ENCODE results near the gene RBPJL. TPM values are rescaled to one million over a fixed set of nuclear protein-coding genes. Genes with fewer than 3 reads are reported as not detected.
A peak's percentile ranks its signal among the peaks of the same experiment; 100 is the strongest.

Gene RBPJL
- total and polyA plus RNA-seq, 2 of the 13 experiments (the other 11 are each of a cell fraction or from before 2014, with no cell fraction given) = not detected

DNA sequence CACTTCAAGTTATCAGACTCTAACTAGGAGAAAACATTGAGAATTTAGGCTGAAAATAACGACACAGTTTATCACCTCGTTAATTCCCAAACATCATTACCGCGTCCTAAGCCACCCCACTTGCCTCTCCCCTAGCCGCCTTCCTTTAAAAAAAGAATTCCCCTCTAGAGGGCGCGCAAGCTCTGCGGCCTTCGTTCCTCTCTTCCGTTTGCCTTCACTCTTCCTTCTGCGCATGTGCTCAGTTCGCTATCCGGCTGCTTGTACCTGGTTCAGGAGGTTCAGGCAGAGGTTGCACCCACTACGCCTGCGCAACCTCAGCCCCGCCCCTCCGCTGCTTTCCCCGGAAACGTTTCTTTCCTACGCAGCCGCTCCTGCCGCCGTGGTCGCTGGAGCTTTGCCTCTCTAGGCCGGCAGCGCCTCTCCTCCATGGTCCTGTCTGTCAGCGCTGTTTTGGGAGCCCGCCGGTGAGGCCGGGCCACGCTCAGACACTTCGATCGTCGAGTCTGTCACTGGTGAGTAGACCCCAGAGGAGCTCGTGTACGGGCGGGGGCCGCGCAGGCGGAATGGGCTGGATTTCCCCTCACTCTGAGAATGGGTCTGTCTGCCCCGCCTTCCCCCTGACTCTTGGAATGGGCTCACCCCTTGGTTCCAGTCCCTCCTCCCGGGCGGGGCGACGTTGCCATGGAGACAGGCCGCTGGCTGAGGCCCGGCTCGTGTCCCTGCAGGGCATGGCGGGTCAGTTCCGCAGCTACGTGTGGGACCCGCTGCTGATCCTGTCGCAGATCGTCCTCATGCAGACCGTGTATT is 56.4 kb downstream of the RBPJL start, which contains the start of gene SYS1 (continued):
- TF ChIP-seq, protein P1, sequence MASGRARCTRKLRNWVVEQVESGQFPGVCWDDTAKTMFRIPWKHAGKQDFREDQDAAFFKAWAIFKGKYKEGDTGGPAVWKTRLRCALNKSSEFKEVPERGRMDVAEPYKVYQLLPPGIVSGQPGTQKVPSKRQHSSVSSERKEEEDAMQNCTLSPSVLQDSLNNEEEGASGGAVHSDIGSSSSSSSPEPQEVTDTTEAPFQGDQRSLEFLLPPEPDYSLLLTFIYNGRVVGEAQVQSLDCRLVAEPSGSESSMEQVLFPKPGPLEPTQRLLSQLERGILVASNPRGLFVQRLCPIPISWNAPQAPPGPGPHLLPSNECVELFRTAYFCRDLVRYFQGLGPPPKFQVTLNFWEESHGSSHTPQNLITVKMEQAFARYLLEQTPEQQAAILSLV (CRISPR knock-in tag; IDR thresholded peaks at IDR 0.05; ENCODE audit: borderline replicate concordance) = peak; percentile 86; the same call in 1 of the 2 replicates
- no peak for TF ChIP-seq ZNF841 (CRISPR knock-in tag; IDR thresholded peaks at IDR 0.05; ENCODE audit: borderline replicate concordance)
- peak; percentile 70 for TF ChIP-seq ZNF143 (CRISPR knock-in tag; IDR thresholded peaks at IDR 0.05)
- peak; percentile 99 for TF ChIP-seq PAX8 (CRISPR knock-in tag; IDR thresholded peaks at IDR 0.05; ENCODE audit: borderline replicate concordance)
- TF ChIP-seq, protein P2, sequence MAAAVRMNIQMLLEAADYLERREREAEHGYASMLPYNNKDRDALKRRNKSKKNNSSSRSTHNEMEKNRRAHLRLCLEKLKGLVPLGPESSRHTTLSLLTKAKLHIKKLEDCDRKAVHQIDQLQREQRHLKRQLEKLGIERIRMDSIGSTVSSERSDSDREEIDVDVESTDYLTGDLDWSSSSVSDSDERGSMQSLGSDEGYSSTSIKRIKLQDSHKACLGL (CRISPR knock-in tag; IDR thresholded peaks at IDR 0.05) = peak; percentile 100
- peak; percentile 69 for TF ChIP-seq FOXO1 (CRISPR knock-in tag; IDR thresholded peaks at IDR 0.05)
- TF ChIP-seq MTA3 (CRISPR knock-in tag; IDR thresholded peaks at IDR 0.05) = no peak
- peak; percentile 74 for TF ChIP-seq SIN3B (IDR thresholded peaks at IDR 0.05; ENCODE audit: low read length)
- TF ChIP-seq ZNF703 (CRISPR knock-in tag; IDR thresholded peaks at IDR 0.05; ENCODE audit: borderline replicate concordance) = peak; percentile 48; the same call in 1 of the 2 replicates
- TF ChIP-seq, protein P3, sequence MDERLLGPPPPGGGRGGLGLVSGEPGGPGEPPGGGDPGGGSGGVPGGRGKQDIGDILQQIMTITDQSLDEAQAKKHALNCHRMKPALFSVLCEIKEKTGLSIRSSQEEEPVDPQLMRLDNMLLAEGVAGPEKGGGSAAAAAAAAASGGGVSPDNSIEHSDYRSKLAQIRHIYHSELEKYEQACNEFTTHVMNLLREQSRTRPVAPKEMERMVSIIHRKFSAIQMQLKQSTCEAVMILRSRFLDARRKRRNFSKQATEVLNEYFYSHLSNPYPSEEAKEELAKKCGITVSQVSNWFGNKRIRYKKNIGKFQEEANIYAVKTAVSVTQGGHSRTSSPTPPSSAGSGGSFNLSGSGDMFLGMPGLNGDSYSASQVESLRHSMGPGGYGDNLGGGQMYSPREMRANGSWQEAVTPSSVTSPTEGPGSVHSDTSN (CRISPR knock-in tag; IDR thresholded peaks at IDR 0.05) = peak; percentile 58; the same call in 1 of the 2 replicates
- TF ChIP-seq KAT2B (IDR thresholded peaks at IDR 0.05; ENCODE audit: borderline replicate concordance, low read depth, low read length) = no peak
- TF ChIP-seq ZMAT3 (CRISPR knock-in tag; conservative IDR thresholded peaks at IDR 0.05) = peak; percentile 73; the same call in 1 of the 2 replicates
- TF ChIP-seq THYN1 (CRISPR knock-in tag; IDR thresholded peaks at IDR 0.05; ENCODE audit: borderline replicate concordance, low read depth) = no peak
- TF ChIP-seq ZNF274 (CRISPR knock-in tag; IDR thresholded peaks at IDR 0.05) = peak; percentile 92; the same call in 1 of the 2 replicates
- peak; percentile 61; the same call in 1 of the 2 replicates for TF ChIP-seq ZNF777 (CRISPR knock-in tag; IDR thresholded peaks at IDR 0.05)
- peak; percentile 81; the same call in 1 of the 2 replicates for TF ChIP-seq CHD4 (IDR thresholded peaks at IDR 0.05; ENCODE audit: borderline replicate concordance, low read length)
- peak; percentile 29; the same call in 1 of the 2 replicates for TF ChIP-seq KLF12 (CRISPR knock-in tag; IDR thresholded peaks at IDR 0.05; ENCODE audit: borderline replicate concordance)
- TF ChIP-seq, protein P4, sequence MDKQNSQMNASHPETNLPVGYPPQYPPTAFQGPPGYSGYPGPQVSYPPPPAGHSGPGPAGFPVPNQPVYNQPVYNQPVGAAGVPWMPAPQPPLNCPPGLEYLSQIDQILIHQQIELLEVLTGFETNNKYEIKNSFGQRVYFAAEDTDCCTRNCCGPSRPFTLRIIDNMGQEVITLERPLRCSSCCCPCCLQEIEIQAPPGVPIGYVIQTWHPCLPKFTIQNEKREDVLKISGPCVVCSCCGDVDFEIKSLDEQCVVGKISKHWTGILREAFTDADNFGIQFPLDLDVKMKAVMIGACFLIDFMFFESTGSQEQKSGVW (CRISPR knock-in tag; IDR thresholded peaks at IDR 0.05; ENCODE audit: borderline replicate concordance) = no peak
- TF ChIP-seq FOXK2 (IDR thresholded peaks at IDR 0.05) = peak; percentile 81
- TF ChIP-seq, protein P5, sequence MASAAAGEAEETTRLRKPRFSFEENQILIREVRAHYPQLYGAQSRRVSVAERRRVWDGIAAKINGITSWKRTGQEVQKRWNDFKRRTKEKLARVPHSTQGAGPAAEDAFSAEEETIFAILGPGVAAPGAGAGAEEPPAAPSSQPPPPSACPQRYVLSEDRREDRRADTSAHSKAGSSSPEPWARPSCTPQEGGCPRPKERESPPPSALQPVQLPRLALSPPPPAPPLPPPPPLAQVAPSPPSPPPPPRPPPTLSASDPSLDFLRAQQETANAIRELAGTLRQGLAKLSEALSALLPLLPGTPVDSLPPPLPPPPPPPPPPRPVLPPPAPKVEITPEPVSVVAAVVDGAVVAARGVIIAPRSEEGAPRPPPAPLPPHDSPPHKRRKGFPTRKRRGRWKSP (CRISPR knock-in tag; IDR thresholded peaks at IDR 0.05) = peak; percentile 66; the same call in 1 of the 2 replicates
- peak; percentile 95; the same call in 1 of the 2 replicates for TF ChIP-seq FOXK1 (CRISPR knock-in tag; IDR thresholded peaks at IDR 0.05; ENCODE audit: borderline replicate concordance, low read depth)
- peak; percentile 99 for TF ChIP-seq ZNF788 (CRISPR knock-in tag; IDR thresholded peaks at IDR 0.05; ENCODE audit: borderline replicate concordance)
- TF ChIP-seq ZNF20 (CRISPR knock-in tag; IDR thresholded peaks at IDR 0.05) = no peak
- peak; percentile 79 for TF ChIP-seq GTF2F1 (IDR thresholded peaks at IDR 0.05; ENCODE audit: low read length)
- TF ChIP-seq TCF7L2 (IDR thresholded peaks at IDR 0.05; ENCODE audit: low read depth, low read length) = no peak
- peak; percentile 98 for TF ChIP-seq TARDBP (CRISPR knock-in tag; IDR thresholded peaks at IDR 0.05)

Data from HepG2 (cell line).